GM04504 (cell line): ENCODE data around the gene ANKRD11.
"Not testable (repeated sequence)": the region's sequence is repeated elsewhere in the genome, so short reads cannot be mapped to it uniquely, and the experiment has no call there.

Experiments used
- DNase-seq: peaks from one replicate; pipeline ENCODE4 v3.0.0-alpha.2; 2012; ENCODE audit warnings: low read depth

ANKRD11 gene

GRCh38 chr16:89478576-89479221 lies 11.7 kb downstream of the ANKRD11 start:
- no peak for DNase-seq

- DNase-seq: no peak
Observed at GRCh38 chr16:89476811-89477261, 13.5 kb downstream of the ANKRD11 start.

DNA sequence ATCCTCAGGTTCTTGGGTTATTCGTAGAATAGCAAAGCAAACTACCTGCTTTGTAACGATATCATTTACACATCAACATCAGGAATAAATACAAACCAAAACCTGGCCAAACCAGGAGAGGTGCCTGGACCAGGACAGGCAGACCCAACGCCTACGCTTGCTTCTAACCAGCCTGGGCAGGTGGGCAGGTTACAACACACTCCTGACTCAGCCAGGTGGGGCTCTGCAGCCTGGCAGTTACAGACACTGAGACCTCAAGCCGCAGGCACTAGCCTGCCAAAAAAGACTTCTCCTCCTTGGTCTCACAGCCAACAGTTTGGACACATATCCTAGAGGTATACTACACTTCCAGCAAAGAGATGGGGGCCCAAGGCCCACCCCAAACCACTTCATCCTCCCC lies 14.0 kb downstream of the ANKRD11 start:
- no peak for DNase-seq

DNA sequence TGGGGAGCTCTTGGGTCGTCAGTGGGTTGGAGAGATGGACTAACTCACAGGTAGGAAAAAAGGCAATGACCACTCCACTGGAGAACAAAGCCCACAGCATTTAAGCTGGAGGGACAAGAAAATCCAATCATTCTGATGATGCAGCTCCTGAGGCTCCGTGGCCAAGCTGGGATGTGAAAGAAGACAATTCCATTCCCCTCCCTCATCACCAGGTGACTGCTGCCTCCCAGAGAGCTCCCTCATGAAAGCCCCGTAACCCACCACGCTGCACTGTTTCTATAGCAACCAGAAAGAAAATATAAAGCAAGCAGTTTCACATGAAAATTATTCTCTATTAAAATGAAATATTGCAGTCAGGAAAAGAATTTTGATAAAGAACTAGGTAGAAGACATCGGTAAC lies 15.2 kb downstream of the ANKRD11 start:
- DNase-seq: no peak

- DNase-seq: no peak
Observed at GRCh38 chr16:89473791-89474414, 16.5 kb downstream of the ANKRD11 start.

DNA sequence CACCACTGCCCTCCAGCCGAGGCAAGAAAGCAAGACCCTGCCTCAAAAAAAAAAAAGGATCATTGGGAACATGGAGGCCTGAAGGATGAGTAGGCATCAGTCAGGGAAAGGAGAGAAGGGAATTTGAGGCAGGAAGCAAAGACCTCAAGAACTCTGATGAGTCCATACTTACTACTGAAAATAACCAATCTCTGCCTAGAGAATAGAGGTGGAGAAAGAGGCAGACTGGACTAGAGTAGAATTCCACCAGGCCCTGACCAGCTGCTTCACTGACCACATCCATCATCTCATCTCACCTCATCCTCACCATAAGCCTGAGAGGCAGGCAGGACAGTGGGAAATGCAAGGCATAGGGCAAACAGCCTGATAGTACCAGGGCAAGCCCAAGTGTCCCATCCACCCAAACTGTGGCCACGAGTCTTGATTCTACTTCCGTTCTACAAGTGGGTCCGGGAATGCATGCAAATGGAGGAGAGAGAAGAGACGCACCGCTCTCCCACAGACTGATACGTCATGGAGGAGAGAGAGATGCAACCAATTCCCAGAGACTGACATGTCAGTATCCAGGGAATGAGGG lies 17.1 kb downstream of the ANKRD11 start:
- DNase-seq: no peak

GRCh38 chr16:89472711-89473075 lies 17.7 kb downstream of the ANKRD11 start:
- DNase-seq: no peak

GRCh38 chr16:89467382-89467781 lies 23.0 kb downstream of the ANKRD11 start:
- DNase-seq: no peak

DNA sequence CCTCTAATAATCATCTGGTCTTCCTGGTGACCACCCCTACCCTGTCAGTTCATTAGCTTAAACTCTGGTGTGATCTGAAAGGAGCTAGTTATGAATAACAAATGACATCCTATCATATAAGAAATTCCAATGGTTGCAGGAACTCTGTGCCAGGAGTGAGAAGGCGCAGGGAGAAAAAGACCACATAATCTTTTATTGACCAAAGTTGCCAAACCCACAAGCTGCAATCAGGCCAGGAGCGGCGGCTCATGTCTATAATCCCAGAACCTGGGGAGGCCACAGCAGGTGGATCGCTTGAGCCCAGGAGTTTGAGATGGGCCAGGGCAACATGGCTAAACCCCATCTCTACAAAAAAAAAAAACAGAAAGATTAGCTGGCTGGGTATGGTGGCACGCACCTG lies 23.4 kb downstream of the ANKRD11 start:
- DNase-seq: no peak

DNA sequence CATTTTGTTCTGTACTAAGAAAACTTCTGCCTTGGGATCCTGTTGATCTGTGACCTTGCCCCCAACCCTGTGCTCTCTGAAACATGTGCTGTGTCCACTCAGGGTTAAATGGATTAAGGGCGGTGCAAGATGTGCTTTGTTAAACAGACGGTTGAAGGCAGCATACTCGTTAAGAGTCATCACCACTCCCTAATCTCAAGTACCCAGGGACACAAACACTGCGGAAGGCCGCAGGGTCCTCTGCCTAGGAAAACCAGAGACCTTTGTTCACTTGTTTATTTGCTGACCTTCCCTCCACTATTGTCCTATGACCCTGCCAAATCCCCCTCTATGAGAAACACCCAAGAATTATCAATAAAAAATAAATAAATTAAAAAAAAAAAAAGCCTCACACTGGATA lies 27.0 kb downstream of the ANKRD11 start:
- DNase-seq: not testable (repeated sequence)

- not testable (repeated sequence) for DNase-seq
Observed at GRCh38 chr16:89462639-89463038, 27.7 kb downstream of the ANKRD11 start.

- DNase-seq: not testable (repeated sequence)
Observed at GRCh38 chr16:89461890-89462289, 28.5 kb downstream of the ANKRD11 start.

DNA sequence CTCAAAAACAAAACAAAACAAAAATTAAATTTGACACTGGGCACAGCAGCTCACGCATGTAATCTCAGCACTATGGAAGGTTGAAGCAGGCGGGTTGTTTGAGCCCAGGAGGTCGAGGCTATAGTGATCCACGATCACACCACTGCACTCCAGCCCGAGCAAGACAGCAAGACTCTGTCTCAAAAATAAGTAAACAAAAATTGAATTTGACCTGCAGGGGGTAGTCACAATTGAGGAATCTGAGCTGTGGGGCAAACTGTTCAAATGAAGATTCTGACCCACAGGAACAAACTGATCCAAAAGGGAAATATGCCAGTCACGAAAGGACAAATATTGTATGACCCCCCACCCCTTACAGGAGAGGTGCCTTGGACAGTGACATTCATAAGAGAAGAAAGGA lies 29.8 kb downstream of the ANKRD11 start:
- DNase-seq: no peak

DNA sequence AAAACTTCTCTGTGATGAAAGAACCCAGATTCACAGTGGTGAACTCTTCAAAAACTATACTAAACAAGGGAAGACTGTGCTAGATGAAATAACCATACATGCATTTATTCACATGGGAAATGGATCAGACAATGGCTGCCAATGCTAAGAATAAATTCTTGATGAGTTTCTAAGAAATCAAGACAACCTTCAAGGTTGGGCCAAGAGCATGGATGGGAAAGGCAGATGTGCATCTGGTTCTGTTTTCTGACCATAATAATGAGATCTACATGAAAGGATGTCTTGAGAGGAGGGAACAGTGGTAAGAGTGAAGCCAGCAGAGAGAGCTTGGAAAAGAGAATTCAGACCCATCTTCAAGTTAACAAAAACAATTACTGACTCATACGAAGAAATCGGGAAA lies 31.4 kb downstream of the ANKRD11 start:
- no peak for DNase-seq

DNA sequence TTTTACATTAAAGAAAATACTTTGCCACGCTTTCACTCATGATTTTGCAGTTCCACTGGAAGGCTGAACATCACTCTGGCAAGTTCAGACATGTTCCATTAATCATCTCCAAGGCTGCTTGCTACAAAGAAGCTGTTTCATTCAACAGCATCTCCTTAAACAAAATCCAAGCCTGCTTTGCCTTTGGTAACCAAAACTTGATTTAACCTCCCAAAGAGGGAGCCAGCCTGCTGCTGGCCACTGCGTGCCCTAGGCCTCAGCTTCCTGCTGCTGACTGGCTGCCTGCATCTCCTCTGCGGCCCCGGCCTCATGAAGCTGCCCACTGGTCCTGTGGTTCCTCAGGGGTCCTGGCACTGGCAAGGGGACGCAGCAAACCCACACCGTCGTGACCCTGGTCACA lies 31.8 kb downstream of the ANKRD11 start:
- DNase-seq: no peak

- DNase-seq: no peak
Observed at GRCh38 chr16:89456419-89456959, 33.9 kb downstream of the ANKRD11 start.

DNA sequence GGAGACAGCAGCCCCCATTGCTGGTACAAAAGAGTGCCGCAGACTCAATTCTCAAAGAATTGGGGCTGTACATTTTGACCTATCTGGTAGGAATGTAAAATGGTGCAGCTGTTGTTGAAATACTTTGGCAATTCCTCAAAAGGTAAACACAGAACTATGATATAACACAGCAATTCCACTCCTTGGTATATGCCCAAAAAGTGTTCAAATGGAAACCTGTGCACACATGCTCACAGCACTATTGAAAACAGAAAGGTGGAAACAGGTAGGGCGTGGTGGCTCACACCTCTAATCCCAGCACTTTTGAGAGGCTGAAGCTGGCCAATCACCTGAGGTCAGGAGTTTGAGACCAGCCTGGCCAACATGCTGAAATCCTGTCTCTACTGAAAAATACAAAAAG lies 34.7 kb downstream of the ANKRD11 start:
- no peak for DNase-seq

DNA sequence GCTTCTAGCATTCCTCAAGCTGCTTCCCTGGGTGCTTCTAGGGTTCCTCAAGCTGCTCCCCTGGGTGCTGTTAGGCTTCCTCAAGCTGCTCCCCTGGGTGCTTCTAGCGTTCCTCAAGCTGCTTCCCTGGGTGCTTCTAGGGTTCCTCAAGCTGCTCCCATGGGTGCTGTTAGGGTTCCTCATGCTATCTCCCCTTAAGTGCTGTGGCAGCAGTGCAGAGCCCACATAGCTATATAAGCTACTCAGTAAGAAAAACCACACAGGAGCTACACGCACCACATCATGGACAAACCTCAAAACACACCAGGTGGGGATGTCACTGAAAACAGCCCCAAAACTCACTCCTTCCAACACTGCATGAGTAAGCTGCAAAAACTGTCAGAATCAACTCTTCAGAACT lies 35.2 kb downstream of the ANKRD11 start:
- DNase-seq: no peak

DNA sequence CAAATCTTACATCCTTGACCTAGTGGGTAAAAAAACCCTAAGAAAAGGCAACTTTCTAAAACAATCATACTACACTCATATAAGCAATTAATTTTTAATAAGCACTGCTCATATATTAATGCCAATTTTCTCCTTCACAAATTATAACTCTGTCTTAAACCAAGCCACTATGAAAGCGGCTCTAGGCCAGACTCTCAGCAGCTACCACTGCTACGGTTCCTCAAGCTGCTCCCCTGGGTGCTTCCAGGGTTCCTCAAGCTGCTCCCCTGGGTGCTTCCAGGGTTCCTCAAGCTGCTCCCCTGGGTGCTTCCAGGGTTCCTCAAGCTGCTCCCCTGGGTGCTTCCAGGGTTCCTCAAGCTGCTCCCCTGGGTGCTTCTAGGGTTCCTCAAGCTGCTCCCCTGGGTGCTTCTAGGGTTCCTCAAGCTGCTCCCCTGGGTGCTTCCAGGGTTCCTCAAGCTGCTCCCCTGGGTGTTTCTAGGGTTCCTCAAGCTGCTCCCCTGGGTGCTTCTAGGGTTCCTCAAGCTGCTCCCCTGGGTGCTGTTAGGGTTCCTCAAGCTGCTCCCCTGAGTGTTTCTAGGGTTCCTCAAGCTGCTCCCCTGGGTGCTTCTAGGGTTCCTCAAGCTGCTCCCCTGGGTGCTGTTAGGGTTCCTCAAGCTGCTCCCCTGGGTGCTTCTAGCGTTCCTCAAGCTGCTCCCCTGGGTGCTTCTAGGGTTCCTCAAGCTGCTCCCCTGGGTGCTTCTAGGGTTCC lies 35.8 kb downstream of the ANKRD11 start:
- not testable (repeated sequence) for DNase-seq

DNA sequence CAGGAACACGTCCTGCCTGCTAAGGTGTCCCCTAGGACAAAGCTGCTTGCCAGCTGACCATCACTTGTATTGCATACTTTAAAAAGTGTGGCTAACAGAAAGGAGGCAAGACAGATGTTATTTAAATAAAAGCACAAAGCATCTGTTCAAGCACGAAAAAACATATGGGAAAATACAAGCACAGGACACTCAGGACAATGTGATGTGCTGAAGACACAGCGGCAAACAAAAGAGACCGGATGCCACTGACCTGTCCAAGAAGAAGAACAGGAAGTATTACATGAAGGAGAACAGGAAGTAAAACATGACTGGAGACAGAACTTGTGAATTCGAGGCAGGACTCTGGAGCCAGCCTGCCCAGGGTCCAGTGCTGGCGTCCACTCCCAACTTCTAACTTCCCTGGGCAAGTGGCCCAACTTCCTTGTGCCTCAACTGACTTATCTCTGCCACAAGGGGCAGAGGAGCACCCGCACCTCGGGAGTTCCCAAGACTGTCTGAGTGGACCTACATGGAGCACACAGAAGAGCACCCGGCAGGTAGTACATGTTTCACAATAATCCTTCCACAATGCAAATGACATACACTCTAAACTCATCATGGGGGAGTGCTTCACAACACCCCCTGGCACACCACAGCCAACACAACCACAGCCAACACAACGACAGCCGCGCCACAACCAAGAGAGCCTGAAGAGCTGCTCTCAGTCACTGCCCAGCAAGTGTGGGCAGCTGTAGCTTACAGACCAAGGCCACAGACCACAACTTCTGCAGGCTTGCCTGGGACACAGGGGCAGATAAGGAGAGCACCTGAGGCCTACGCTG lies 36.6 kb downstream of the ANKRD11 start:
- no peak for DNase-seq

- no peak for DNase-seq
Observed at GRCh38 chr16:89452925-89453324, 37.4 kb downstream of the ANKRD11 start.

GRCh38 chr16:89452241-89452640 lies 38.1 kb downstream of the ANKRD11 start:
- no peak for DNase-seq
